ENCODE data around the gene SDK1. TPM values are rescaled to one million over a fixed set of nuclear protein-coding genes. Genes with fewer than 3 reads are reported as not detected.
"Not testable (repeated sequence)": the region's sequence is repeated elsewhere in the genome, so short reads cannot be mapped to it uniquely, and the experiment has no call there.

SDK1 gene
- total RNA-seq, 1 donor from 2014 or later, result 2.5 TPM

DNA sequence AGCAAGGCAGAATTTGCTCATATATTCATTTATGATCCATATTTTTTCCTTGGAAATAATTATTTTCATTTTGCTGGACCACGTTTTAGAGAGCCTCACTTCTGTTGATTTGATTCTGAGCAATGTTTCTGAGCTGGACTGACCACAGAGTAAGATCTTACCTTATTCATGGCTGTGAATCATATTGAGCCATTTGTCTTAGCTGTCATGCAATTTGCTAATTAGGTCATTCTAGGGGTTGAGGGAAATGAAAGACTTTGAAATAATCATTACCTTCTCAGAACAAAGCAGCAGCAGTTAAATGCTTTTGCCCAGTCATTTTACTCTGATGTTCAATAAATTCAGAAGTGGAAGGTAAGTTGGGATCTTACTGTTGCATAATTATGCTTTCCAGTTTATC is 251.4 kb downstream of the SDK1 start:
- DNase-seq (no peak), ATAC-seq (no peak)
- intact Hi-C loops (cut with micrococcal nuclease), result no loop called here

DNA sequence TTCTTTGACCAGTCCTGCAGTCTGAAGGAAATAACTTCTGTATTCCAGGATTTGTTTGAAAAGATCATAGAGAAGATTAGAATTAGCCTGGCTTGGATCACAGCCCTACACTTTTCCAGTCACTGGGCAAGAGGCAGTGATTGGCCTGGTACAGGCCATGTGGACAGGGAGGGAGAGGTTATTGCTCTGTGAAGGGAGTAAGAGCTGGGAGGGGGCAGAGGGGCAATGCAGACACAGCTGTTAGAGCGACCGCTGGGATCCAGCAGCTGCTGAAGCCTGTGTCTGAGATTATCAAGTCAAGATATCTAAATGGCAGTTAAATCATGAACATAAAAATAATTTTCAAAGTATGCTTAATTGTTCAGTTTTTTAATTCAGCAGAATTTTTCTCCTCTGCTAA is 257.3 kb downstream of the SDK1 start:
- ATAC-seq (no peak), DNase-seq (no peak)
- intact Hi-C loops (cut with micrococcal nuclease), result no loop called here

DNA sequence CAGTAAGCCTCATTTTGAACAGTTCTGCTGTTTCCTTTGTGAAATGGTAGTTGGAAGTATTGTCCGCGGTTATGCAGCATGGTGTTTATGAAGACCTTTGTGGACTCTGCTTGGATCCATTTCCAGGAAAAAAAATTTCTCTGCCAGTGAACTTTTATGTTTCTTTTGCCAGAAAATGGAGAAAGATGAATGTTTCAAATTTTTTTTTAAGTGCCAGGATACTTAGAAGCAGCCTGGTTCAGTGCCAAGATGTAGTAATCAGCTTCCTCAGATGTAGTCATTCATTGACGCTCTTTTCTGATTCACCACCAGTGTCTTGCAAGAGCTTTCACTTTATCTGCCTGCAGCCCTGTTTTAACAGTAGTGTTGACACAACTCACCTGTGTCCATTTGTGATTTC is 258.2 kb downstream of the SDK1 start:
- no peak for DNase-seq
- ATAC-seq, result peak; percentile 33
- intact Hi-C loops (cut with micrococcal nuclease), result no loop called here

DNA sequence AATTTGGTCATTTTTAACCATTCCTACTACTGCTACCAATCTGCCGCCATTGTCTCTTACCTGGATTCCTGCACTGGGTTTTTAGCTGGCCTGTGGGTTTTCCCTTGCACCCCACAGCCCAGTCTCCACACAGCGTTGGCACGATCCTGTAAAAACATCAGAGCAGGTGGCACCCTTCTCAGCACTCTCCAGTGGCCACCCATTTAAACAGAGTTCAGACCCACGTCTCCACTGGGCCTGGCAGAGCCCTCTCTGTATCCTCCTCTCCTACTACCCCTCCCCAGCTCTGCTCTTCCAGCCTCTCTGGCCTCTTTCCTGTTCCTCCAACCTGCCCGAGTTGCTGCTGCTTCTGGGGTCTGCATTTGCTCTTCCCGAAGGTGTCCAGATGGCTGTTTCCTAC is 259.4 kb downstream of the SDK1 start:
- intact Hi-C loops (cut with micrococcal nuclease), result no loop called here
- no peak for DNase-seq
- ATAC-seq, result no peak

DNA sequence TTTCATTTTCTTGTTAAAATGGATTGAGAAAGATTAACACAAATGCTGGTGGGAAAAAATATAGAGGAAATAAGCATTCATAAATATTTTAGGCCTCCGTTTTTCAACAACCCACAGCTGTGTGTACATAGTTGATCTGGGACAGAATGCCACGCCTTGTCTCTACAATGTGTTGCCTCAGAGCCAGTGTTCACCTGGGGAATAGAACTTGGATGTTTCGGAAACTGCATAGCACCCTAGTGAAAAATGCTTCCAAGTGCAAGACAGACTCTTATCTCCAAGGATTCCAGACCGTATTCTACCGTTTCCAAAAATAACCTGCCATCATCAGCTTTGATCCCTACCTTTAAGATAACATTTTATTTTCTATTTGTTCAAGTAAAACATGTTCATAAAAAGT is 260.9 kb downstream of the SDK1 start:
- DNase-seq, result no peak
- intact Hi-C loops (cut with micrococcal nuclease), result no loop called here
- no peak for ATAC-seq

DNA sequence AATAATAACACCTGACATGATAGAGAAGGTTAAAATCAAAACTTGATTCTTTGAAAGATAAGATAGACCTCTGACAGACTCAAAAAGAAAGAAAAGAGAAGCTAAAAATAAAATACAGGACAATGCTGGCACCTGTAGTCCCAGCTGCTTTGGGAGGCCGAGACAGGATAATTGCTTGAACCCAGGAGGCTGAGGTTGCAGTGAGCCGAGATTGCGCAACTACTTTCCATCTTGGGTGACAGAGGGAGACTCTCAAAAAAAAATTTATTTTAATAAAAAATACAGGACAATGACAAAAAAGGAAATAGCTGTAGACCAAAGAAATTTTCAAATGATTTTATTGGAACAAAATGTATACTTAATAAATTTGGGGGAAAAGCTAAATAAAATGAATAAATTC is 263.2 kb downstream of the SDK1 start:
- intact Hi-C loops (cut with micrococcal nuclease), result no loop called here
- no peak for DNase-seq
- no peak for ATAC-seq

DNA sequence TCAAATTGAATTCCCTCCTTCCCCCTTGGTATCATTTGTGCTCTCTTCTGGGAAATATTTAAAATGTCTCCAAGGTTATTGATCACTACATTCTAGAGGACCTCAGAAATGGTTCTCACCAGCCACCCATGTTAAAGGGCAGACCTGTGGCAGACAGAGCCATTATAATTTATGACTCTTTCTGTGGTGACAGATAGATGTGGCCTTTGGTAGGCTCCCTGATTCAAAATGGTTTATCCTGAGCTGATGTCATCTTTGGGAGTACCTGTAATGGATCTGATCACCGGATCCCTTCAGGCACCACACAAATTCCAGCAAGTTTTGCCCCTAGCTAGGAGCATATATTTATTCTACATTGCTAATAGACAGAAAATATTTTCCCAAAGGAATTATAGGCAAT is 267.5 kb downstream of the SDK1 start:
- DNase-seq (no peak), ATAC-seq (no peak)
- intact Hi-C loops (cut with micrococcal nuclease), result no loop called here

DNA sequence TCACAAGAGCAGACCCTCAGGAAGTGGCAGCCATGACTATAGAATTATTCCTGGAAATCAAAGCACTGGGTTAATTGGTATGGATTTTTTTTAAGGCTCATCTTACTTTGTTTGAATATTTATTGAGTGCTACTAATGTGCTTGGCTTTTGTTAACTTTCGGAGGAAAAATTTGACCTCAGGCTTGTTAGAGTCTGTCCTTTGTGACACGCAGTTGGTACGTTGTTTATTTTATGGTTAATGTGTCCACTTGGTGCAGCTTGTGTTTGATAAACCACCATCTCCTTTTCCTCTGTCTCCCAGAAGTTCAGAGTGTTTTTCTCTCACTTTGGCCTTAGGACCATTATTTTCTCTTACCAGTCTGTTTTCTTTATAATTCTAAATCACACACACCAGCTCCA is 268.6 kb downstream of the SDK1 start:
- intact Hi-C loops (cut with micrococcal nuclease), result no loop called here
- ATAC-seq, result no peak
- DNase-seq, result no peak

DNA sequence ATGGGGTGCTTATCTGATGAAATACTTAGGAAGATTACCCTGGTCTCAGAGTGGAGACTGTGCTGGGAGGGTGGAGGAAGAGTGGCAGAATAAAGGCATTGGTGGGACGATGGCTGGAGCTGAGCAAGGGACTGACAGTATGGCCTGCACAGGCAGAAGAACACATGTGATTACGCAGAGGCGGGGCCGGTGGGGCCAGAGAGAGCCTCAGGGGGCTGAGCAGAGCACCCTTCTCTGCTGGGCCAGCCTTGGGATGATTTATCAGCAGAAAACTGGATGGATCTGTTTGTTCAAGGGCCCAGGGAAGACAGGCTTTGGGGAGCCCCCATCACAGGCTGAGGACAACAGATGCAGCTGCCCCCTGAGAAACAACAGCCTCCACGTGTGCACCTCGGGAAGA is 272.1 kb downstream of the SDK1 start:
- no peak for ATAC-seq
- no peak for DNase-seq
- intact Hi-C loops (cut with micrococcal nuclease), result no loop called here

DNA sequence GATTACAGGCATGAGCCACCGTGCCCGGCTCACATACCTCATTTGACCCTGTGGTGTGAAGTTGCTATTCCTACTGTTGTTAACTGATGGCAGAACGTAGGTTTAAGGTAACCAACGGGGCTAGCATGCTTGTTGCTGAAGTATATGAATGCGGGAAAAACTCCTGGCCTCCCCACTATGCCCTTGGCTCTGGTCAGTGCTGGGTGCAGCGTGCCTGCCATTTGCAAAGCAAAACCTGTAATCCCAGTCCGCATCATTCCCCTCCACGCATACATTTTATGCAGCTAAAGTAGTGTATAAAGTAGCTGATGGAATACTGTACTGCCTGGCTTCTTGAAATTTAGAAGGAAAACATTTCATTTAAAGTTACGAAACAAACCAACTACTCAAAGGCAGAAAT is 273.3 kb downstream of the SDK1 start:
- ATAC-seq (no peak), DNase-seq (no peak)
- intact Hi-C loops (cut with micrococcal nuclease), result no loop called here

DNA sequence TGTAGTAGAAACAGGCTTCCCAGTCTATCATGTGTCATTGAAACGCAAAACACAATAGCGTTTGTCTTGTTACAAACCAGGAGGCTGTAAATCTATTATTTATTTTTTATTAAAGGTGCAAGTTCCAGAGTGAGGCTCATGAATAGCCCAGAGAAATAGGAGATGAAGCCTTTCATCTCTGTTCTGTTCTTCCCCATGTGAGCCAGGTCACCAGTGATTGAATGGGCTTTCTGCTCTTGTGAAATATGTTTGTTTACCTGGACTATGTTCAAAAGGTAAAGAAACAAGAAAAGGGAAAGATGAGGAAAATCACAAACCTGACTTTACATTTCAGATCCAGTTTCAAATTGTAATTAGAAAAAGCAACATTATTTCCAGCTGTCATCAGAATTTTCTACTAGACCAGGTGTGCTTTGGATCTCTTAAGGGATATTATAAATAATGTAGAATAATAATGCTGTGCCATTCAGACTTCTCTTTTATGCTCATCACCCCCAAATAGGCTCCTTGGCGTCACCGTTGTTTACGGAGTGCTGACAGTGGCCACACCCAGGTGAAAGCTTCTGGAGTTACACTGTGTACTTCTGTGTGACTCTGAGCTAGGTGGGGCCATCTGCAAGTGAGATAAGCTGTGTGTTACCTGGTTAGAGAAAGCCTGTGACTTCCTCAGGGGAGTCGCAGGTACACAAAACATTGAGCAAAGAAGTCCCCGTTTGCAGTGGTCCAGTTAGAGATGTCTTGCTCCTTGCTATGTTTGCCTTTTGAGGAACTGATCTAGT is 274.9 kb downstream of the SDK1 start:
- no peak for DNase-seq
- intact Hi-C loops (cut with micrococcal nuclease), result no loop called here
- no peak for ATAC-seq

DNA sequence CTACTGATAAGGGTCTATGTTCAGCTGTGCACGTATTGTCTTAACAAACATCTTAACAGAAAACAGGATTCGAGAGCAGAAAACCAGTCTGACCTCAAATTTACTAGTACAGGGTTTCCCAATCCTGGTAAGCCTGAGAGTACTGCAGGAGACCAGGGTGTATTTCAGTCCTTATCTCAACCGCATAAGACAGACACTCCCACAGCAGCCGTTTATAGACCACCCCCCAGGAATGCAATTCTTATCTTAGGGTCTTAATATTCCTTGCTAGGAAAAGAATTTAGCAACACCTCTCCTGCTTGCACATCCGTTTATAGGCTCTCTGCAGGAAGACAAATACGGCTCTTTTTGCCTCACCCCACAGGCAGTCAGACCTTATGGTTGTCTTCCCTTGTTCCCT is 277.3 kb downstream of the SDK1 start:
- no peak for ATAC-seq
- intact Hi-C loops (cut with micrococcal nuclease), result no loop called here
- no peak for DNase-seq

DNA sequence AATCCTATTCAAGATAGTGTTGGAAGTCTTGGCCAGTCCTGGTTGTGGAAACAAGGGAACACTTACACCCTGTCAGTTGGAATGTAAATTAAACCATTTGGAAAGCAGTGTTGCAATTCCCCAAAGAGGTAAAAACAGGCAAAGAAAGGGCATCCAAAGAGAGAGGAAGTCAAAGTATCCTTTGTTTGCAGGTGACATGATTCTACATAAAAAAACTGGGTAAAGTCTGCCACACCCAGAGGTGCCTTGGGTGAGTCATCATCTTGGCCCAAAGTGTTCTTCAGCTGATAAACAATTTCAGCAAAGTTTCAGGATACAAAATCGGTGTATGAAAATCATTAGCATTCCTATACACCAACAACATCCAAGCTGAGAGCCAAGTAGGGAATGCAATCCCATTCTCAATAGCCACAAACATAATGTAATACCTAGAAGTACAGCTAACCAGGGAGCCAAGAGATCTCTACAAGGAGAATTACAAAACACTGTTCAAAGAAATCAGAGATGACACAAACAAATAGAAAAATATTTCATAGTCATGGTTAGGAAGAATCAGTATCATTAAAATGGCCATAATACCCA is 278.7 kb downstream of the SDK1 start:
- ATAC-seq, result no peak
- intact Hi-C loops (cut with micrococcal nuclease), result no loop called here
- DNase-seq, result no peak

DNA sequence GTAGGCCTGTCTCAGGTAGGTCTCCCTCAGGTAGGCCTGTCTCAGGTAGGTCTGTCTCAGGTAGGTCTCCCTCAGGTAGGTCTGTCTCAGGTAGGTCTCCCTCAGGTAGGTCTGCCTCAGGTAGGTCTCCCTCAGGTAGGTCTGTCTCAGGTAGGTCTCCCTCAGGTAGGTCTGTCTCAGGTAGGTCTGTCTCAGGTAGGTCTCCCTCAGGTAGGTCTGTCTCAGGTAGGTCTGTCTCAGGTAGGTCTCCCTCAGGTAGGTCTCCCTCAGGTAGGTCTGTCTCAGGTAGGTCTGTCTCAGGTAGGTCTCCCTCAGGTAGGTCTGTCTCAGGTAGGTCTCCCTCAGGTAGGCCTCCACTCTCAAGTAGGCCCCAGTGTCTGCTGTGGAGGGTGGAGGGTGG is 281.1 kb downstream of the SDK1 start:
- intact Hi-C loops (cut with micrococcal nuclease); ATAC-seq; DNase-seq: not testable (repeated sequence)

DNA sequence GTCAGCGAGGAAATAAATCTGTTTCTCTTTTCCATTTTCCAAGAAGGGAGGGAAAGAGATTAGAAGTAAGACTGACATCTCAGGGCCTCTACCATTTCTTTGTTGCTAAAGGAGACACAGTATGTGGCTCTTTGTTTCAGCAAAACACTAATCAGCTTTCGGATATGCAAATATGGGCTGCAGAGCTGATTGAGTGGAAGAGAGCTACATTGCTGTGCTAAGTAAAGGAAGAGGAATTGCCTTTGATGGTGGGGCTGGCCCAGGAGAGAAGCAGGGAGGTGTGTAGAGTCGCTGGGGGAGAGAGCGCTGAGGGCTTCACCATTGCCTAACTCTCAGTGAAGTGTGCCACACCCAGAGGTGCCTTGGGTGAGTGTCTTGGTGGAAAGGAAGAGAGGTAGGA is 284.8 kb downstream of the SDK1 start:
- intact Hi-C loops (cut with micrococcal nuclease), result no loop called here
- DNase-seq (no peak), ATAC-seq (no peak)

DNA sequence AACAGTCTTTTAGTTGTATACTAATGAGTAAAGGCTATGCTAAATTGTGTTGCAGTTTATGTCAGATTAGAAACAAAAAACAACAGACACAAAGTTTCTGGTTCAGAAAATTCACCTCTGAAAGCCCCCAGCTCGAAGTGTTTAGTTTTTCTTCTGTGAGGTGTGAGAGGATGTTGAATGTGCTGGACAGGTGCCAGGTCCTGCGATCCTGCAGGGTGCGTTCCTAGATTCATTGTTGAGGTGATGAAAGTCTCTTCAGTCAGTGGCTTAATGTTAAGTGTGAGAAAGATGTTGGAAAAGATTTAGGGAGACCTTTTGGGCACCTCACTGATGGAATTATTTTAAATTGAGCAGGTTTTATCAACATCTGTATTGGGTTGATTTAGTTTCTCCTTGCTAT is 287.3 kb downstream of the SDK1 start:
- DNase-seq (no peak), ATAC-seq (no peak)
- intact Hi-C loops (cut with micrococcal nuclease), result no loop called here

DNA sequence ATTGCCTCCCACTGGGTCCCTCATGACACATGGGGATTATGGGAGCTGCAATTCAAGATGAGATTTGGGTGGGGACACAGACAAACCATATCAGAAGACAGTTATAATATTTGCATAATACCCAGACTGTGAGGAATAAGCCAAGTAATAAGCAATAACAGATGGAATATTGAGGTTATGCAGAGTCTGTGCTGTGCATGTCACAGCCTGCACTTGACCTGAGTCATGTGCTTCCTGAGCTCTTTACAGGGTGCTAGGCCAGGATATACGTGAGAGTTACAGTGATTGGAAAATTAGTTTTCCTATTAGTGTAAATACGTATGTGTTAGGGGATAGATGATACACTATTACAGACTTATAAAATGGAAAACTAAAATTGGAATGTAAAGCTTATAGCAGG is 288.7 kb downstream of the SDK1 start:
- intact Hi-C loops (cut with micrococcal nuclease), result no loop called here
- ATAC-seq (no peak), DNase-seq (no peak)

DNA sequence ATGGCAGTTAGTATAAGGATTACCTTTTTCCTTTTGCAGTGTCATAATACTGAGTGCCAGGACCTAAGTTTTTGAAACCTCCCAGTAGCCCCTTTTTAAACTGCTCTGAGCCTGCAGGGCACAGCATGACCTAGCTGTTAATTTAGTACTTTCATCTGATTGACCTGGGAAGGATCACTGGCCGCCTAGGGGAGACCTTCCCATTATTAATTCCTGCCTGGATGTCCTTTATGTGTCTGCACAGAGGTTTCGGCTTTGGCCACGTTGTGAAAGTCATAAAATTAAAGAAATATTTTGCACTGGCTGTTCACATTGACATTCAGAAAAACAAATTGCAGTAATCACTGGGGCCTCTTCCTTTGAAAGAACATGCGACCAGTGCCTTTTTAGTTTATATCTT is 290.2 kb downstream of the SDK1 start:
- intact Hi-C loops (cut with micrococcal nuclease), result no loop called here

DNA sequence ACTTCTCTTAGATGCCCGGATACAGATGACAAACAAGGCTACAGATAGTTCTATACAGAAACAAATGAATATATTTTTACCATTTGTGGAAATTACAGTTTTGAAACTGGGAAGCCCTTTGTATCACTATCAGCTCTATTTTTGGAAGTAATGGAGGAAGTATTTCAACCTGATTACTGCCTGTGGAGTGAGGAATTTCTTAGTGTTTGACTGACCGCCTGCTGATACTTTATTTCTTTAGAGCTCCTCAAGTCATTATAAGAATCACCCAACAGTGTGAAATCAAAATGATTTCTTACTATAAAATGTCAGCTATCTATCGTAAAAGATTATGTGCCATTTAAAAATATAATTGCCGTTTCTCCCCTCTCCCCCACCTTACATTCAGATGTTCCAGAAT is 290.9 kb downstream of the SDK1 start:
- ATAC-seq (no peak), DNase-seq (no peak)
- intact Hi-C loops (cut with micrococcal nuclease), result no loop called here

More for the DNA sequence above, 290.2 kb downstream of the SDK1 start:
- DNase-seq, result no peak
- no peak for ATAC-seq

DNA sequence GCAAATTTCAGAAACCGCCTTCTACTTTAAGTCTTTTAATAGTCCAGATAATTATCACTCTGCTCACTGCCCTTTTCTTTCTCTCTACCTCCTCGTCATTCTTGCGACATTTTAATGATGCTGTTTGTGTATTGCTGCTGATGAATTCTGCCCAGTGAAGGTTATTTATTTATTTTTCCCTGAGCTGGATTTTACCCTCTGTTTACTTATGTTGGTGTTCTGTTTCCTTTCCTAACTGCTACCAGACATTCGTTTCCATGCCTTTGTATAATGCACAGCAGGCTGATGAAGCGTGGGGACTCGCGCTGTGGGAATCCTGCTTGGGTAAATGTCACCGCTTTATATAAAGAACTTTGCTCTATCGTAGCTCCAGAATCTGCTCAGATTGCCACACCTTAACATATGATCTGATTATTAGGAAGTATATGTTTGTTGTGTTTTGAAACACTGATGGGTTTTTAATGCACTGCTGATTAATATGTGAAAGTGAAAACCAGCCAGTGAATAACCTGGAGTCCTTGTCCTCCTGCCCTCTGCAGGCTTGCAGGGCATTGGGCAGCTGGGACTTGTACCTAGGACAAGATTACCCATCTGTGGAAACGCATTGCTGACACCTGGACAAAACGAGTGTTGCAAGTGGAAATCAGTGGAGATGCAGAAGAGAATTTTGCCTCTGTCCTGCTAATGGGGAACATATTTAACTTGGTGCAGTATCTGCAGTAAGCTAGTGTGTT is 291.5 kb downstream of the SDK1 start:
- DNase-seq, result no peak
- ATAC-seq, result no peak
- intact Hi-C loops (cut with micrococcal nuclease), result no loop called here

DNA sequence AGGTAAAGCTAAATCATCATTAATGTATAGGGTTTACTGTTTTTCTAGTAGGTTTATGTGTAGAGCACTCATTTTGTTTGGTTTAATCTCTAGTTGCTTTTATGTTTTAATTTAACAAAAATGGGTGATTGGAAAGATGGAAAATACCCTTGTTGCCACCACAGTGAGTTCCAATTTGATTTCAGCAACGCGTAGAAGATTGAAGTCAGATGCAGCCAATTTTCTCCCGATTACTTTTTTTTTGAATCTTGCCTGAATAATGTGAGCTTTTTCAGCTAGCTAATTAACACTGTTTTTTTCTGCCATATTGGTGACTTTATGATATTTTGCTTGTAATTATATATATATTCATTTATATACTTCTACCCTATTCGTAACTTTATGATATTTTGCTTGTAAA is 293.8 kb downstream of the SDK1 start:
- intact Hi-C loops (cut with micrococcal nuclease), result no loop called here
- no peak for DNase-seq
- no peak for ATAC-seq

Measured in left ventricle myocardium superior (tissue), 1 donor.